ENCODE measurements around the gene NUB1. TPM values are rescaled to one million over a fixed set of nuclear protein-coding genes. Genes with fewer than 3 reads are reported as not detected.
"Not testable (repeated sequence)": the region's sequence is repeated elsewhere in the genome, so short reads cannot be mapped to it uniquely, and the experiment has no call there.

The NUB1 gene
- total and polyA plus RNA-seq, 2 experiments from 2014 or later: 30.6 to 34.3 TPM

- no peak for DNase-seq (ENCODE audit: low read depth in 1 of 2, low spot score in 1 of 2)
- Histone ChIP-seq H3K27me3 (peaks cover 13% of the 10 kb centered on the region), H3K9me3 (ENCODE audit: low read depth) (no peaks in the 10 kb centered on the region), H3K4me3 (no peak overlapping the region), H3K4me1 (ENCODE audit: low read depth) (peaks cover 3% of the 10 kb centered on the region), H3K27ac (no peak overlapping the region), H3K36me3 (no peaks in the 10 kb centered on the region)
- TF ChIP-seq, protein P1, sequence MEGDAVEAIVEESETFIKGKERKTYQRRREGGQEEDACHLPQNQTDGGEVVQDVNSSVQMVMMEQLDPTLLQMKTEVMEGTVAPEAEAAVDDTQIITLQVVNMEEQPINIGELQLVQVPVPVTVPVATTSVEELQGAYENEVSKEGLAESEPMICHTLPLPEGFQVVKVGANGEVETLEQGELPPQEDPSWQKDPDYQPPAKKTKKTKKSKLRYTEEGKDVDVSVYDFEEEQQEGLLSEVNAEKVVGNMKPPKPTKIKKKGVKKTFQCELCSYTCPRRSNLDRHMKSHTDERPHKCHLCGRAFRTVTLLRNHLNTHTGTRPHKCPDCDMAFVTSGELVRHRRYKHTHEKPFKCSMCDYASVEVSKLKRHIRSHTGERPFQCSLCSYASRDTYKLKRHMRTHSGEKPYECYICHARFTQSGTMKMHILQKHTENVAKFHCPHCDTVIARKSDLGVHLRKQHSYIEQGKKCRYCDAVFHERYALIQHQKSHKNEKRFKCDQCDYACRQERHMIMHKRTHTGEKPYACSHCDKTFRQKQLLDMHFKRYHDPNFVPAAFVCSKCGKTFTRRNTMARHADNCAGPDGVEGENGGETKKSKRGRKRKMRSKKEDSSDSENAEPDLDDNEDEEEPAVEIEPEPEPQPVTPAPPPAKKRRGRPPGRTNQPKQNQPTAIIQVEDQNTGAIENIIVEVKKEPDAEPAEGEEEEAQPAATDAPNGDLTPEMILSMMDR (IDR thresholded peaks at IDR 0.05; ENCODE audit: low read depth, low read length): no peak
These were observed 41.5 kb upstream of the NUB1 start for GRCh38 chr7:151299940-151300645.

DNA sequence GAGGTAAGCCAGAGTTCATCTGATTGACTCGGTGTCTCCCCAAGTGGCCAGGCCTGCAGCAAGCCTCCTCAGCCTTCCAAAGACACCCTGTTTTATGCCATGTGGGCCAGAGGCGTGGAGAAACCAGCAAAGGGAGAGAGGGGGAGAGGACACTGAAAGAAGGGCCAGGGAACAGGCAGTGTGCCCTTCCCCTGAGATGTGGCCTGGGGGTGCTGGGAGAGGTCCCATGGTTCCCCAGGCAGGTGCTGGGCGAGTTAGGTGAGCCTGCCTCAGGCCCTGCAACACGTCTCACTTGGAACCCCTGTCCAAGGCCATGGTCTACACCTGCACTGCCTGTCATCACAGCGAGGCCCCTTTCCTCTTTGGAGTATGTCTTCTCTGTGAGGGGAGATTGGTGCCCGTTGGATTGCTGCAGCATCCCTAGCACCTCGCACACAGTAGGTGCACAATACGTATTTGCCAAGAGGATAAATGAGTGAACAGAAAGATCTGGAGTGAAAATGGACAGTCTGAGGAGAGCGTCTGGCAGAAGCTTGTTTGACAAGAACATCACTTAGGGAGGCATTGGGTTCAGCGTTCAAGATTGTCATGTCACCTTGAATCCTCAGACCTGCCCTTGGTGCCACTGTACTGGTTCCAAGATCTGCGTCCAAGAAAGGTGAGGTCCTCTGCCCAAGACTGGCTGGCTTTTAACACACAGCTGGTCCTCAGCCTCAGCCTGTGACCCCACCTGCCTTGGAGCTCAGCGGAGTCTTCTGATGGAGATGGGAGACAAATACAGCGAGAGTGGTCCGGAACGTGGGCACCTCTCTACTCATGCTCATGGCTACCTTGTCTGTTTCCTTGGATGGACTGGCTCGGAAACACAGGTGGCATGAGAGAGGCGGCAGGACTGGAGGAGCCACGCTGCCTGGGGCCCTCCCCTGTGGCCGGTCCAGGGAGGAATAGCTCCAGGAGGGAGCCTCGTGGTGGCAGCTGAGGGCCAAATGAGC, 39.8 kb upstream of the NUB1 start:
- H3K36me3 ChIP-seq: no peaks in the 10 kb centered on the region
- H3K27me3 ChIP-seq: peaks cover 13% of the 10 kb centered on the region
- no peak overlapping the region for H3K4me3 ChIP-seq

GRCh38 chr7:151304251-151304650, 37.4 kb upstream of the NUB1 start:
- peaks cover 13% of the 10 kb centered on the region for H3K27me3 ChIP-seq
- DNase-seq (ENCODE audit: low read depth in 1 of 2, low spot score in 1 of 2); H3K27ac ChIP-seq; H3K36me3 ChIP-seq; H3K4me1 ChIP-seq (ENCODE audit: low read depth); H3K9me3 ChIP-seq (ENCODE audit: low read depth); H3K4me3 ChIP-seq: not testable (repeated sequence)

More for the DNA sequence above, 39.8 kb upstream of the NUB1 start:
- no peak for DNase-seq (ENCODE audit: low read depth in 1 of 2, low spot score in 1 of 2)
- Histone ChIP-seq H3K27ac (no peak overlapping the region), H3K4me1 (ENCODE audit: low read depth) (peaks cover 3% of the 10 kb centered on the region), H3K9me3 (ENCODE audit: low read depth) (no peaks in the 10 kb centered on the region)
- TF ChIP-seq, protein P1 (IDR thresholded peaks at IDR 0.05; ENCODE audit: low read depth, low read length): no peak

DNA sequence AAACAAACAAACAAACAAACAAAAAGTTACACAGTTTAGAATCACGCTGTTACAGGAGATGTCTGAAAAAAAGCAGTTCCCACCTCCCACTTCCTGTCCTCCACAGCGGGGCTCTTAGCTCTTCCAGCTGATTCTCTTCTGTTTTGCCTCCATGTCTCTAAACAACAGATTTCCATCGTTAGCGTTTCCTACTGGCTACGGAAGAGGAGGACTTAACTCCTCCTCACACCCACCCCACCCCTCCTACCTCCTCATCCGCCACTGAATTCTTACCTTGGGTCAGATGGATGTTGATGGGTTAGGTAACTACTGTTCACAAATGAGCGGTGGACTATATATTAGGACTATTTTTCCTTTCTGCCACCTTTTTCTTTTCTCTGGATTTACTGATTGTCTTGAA, 36.8 kb upstream of the NUB1 start:
- Histone ChIP-seq H3K27ac (no peak overlapping the region), H3K4me3 (no peak overlapping the region), H3K9me3 (ENCODE audit: low read depth) (no peaks in the 10 kb centered on the region), H3K4me1 (ENCODE audit: low read depth) (peaks cover 3% of the 10 kb centered on the region), H3K27me3 (peaks cover 13% of the 10 kb centered on the region), H3K36me3 (no peaks in the 10 kb centered on the region)
- peak; percentile 6 to 35 for DNase-seq (ENCODE audit: low read depth in 1 of 2, low spot score in 1 of 2)
- TF ChIP-seq, protein P1 (IDR thresholded peaks at IDR 0.05; ENCODE audit: low read depth, low read length): no peak

- peaks cover 13% of the 10 kb centered on the region for H3K27me3 ChIP-seq
- no peak overlapping the region for H3K4me3 ChIP-seq
- H3K9me3 ChIP-seq (ENCODE audit: low read depth): no peaks in the 10 kb centered on the region
- H3K27ac ChIP-seq: no peak overlapping the region
- no peaks in the 10 kb centered on the region for H3K36me3 ChIP-seq
- peaks cover 3% of the 10 kb centered on the region for H3K4me1 ChIP-seq (ENCODE audit: low read depth)
- TF ChIP-seq, protein P1 (IDR thresholded peaks at IDR 0.05; ENCODE audit: low read depth, low read length): no peak
- no peak for DNase-seq (ENCODE audit: low read depth in 1 of 2, low spot score in 1 of 2)
These were observed 35.2 kb upstream of the NUB1 start for GRCh38 chr7:151306374-151306773.

All from cardiac muscle cell (in vitro differentiated cells and primary cell).